OCI-LY1 (cell line): Measurements from ENCODE around the gene GLUD1.
"Not testable (repeated sequence)": the region's sequence is repeated elsewhere in the genome, so short reads cannot be mapped to it uniquely, and the experiment has no call there.

Source experiments
- H2AFZ ChIP-seq: fragments of 200-600 bp; sonication (generic), shearing (Covaris generic); 2 replicates; pipeline ENCODE4 v1.6.0; 2014; ENCODE audit warnings: antibody characterized with exemption, mild to moderate bottlenecking, low read length
- H3F3A ChIP-seq: fragments of 200-600 bp; sonication (generic), shearing (Covaris generic); 2 replicates; pipeline ENCODE4 v1.6.0; 2014; ENCODE audit warnings: mild to moderate bottlenecking, antibody characterized with exemption, low read length, moderate library complexity; ENCODE audit not compliant: insufficient read depth
- H3K27ac ChIP-seq: fragments of 200-600 bp; sonication (generic); 2 replicates; pipeline ENCODE4 v1.5.1; 2014; ENCODE audit warnings: low read length, mixed run types, mild to moderate bottlenecking, low read depth; ENCODE audit not compliant: poor library complexity, severe bottlenecking
- H3K27me3 ChIP-seq: fragments of 200-600 bp; sonication (generic); 2 replicates; pipeline ENCODE4 v1.6.0; 2014; ENCODE audit warnings: antibody characterized with exemption, mild to moderate bottlenecking, low read length, moderate library complexity; ENCODE audit not compliant: insufficient read depth
- H3K36me3 ChIP-seq: fragments of 200-600 bp; sonication (generic); 2 replicates; pipeline ENCODE4 v1.6.1; 2014; ENCODE audit warnings: mild to moderate bottlenecking, antibody characterized with exemption, low read length, moderate library complexity, mixed read lengths; ENCODE audit not compliant: insufficient read depth
- H3K4me1 ChIP-seq: fragments of 200-600 bp; sonication (generic); 2 replicates; pipeline ENCODE4 v1.5.1; 2014; ENCODE audit warnings: mild to moderate bottlenecking, low read length, moderate library complexity; ENCODE audit not compliant: insufficient read depth, severe bottlenecking
- H3K4me2 ChIP-seq: fragments of 200-600 bp; sonication (generic), shearing (Covaris generic); 2 replicates; pipeline ENCODE4 v1.6.1; 2014; ENCODE audit warnings: low read length
- H3K4me3 ChIP-seq: fragments of 200-600 bp; sonication (generic); 2 replicates; pipeline ENCODE4 v1.5.1; 2014; ENCODE audit warnings: low read length, low read depth, mild to moderate bottlenecking, mixed read lengths; ENCODE audit not compliant: poor library complexity, severe bottlenecking
- H3K79me2 ChIP-seq: fragments of 200-600 bp; shearing (Covaris generic); 2 replicates; pipeline ENCODE4 v1.6.1; 2016; ENCODE audit warnings: mixed run types, low read length, mixed read lengths; ENCODE audit not compliant: insufficient read depth
- H3K9ac ChIP-seq: fragments of 200-600 bp; sonication (generic), shearing (Covaris generic); 2 replicates; pipeline ENCODE4 v1.6.1; 2014; ENCODE audit warnings: mild to moderate bottlenecking, low read length, mixed read lengths
- H3K9me2 ChIP-seq: fragments of 200-600 bp; sonication (generic), shearing (Covaris generic); 2 replicates; pipeline ENCODE4 v1.6.1; 2014; ENCODE audit warnings: low read depth, mild to moderate bottlenecking, low read length, mixed read lengths
- H3K9me3 ChIP-seq: fragments of 200-600 bp; shearing (Covaris generic); 2 replicates; pipeline ENCODE4 v1.6.1; 2014; ENCODE audit warnings: low read length, mixed read lengths
- H4K20me1 ChIP-seq: fragments of 200-600 bp; sonication (generic), shearing (Covaris generic); 2 replicates; pipeline ENCODE4 v1.6.0; 2016; ENCODE audit warnings: mild to moderate bottlenecking, low read length; ENCODE audit not compliant: insufficient read depth

Gene GLUD1

DNA sequence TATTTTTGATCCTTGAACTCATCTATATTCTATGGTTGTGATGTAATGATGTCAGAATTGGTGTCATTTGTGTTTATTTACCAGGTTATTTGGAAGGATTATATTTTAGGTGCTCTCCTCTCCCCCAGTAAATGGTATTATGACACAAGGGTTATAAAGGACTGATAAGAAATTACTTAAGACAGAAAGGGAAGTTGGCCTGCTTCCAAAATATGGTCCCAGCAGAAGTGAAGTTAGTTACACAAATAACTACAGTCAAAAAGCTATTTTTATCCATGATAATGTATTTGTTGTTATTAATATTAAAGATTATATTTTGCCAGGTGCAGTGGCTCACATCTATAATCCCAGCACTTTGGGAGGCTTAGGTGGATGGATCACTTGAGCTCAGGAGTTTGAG, 37.5 kb upstream of the GLUD1 start:
- not testable (repeated sequence) for H4K20me1 ChIP-seq, H3K36me3 ChIP-seq, H3K27ac ChIP-seq, H3F3A ChIP-seq, H3K4me3 ChIP-seq, H3K4me1 ChIP-seq, H3K4me2 ChIP-seq, H3K79me2 ChIP-seq, H3K9me2 ChIP-seq, H2AFZ ChIP-seq, H3K9me3 ChIP-seq, H3K27me3 ChIP-seq, H3K9ac ChIP-seq

DNA sequence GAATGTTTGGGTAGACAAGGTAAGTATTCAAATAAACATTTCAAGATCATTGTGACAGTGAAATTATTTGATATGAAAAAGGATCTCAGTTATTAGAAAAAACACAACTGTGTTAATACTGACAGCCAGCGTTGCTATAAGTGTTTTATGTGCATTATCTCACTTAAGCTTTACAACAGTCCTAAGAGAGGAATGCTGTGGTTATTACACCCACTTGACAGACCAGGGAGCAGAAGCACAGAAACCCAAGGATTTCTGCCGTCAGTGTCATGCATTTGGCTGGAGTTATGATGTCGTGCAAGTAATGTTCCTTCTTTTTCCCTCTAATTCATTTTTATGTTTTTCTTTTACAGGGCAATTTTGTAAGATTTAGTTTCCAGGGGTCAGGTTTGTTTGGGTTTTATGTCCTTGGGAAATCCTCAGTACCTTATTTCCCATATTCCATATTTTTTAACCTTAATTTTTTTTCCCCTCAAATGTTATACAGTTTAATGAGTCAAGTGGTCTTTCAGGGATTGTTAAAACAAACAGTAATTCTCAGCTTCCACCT, 33.0 kb upstream of the GLUD1 start:
- not testable (repeated sequence) for H3K27me3 ChIP-seq, H3K9me2 ChIP-seq, H3K27ac ChIP-seq, H2AFZ ChIP-seq, H3K9me3 ChIP-seq, H3K4me2 ChIP-seq, H3K4me3 ChIP-seq, H3K4me1 ChIP-seq, H4K20me1 ChIP-seq, H3K36me3 ChIP-seq, H3K9ac ChIP-seq, H3F3A ChIP-seq, H3K79me2 ChIP-seq

GRCh38 chr10:87127048-87127447, 32.4 kb upstream of the GLUD1 start:
- H3K9me2 ChIP-seq, H3K9me3 ChIP-seq, H4K20me1 ChIP-seq, H3K79me2 ChIP-seq, H3K36me3 ChIP-seq, H2AFZ ChIP-seq, H3K4me3 ChIP-seq, H3K4me2 ChIP-seq, H3K27ac ChIP-seq, H3K27me3 ChIP-seq, H3K9ac ChIP-seq, H3K4me1 ChIP-seq, H3F3A ChIP-seq: not testable (repeated sequence)

- not testable (repeated sequence) for H3K9ac ChIP-seq, H2AFZ ChIP-seq, H3F3A ChIP-seq, H3K79me2 ChIP-seq, H3K27me3 ChIP-seq, H3K4me3 ChIP-seq, H3K9me3 ChIP-seq, H4K20me1 ChIP-seq, H3K27ac ChIP-seq, H3K9me2 ChIP-seq, H3K36me3 ChIP-seq, H3K4me2 ChIP-seq, H3K4me1 ChIP-seq
Observed at GRCh38 chr10:87123351-87123750, 28.7 kb upstream of the GLUD1 start.

DNA sequence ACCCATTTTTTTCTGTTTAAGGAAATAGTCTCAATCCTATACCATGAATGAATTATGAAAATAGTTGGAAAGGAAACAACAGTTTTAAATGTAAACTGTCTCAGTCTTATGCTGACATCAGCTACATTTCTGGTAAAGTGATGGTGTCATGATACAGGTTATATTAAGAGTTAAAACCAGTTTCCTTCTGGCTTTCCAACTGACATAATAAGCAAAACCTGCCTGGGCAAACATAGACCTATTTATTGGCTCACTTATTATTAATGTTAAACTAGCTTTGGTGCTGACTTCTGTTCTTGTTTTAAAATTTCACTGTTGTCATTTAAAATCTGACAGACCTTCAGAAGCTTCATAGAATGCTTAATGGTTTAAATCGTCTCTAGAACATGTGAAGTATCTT, 24.4 kb upstream of the GLUD1 start:
- H3F3A ChIP-seq, H3K79me2 ChIP-seq, H3K9me3 ChIP-seq, H4K20me1 ChIP-seq, H3K27me3 ChIP-seq, H3K4me3 ChIP-seq, H3K36me3 ChIP-seq, H3K4me2 ChIP-seq, H3K9ac ChIP-seq, H3K9me2 ChIP-seq, H2AFZ ChIP-seq, H3K4me1 ChIP-seq, H3K27ac ChIP-seq: not testable (repeated sequence)

GRCh38 chr10:87118122-87118521, 23.5 kb upstream of the GLUD1 start:
- H3K27me3 ChIP-seq, H4K20me1 ChIP-seq, H3K79me2 ChIP-seq, H3K4me2 ChIP-seq, H3K9me3 ChIP-seq, H3K9ac ChIP-seq, H3K4me1 ChIP-seq, H3K27ac ChIP-seq, H3K9me2 ChIP-seq, H3K36me3 ChIP-seq, H3K4me3 ChIP-seq, H2AFZ ChIP-seq, H3F3A ChIP-seq: not testable (repeated sequence)
